ENCODE results near the gene COL28A1. TPM values are rescaled to one million over a fixed set of nuclear protein-coding genes. Genes with fewer than 3 reads are reported as not detected.

COL28A1 gene
- total RNA-seq, 1 donor from 2014 or later: 0.16 TPM

DNA sequence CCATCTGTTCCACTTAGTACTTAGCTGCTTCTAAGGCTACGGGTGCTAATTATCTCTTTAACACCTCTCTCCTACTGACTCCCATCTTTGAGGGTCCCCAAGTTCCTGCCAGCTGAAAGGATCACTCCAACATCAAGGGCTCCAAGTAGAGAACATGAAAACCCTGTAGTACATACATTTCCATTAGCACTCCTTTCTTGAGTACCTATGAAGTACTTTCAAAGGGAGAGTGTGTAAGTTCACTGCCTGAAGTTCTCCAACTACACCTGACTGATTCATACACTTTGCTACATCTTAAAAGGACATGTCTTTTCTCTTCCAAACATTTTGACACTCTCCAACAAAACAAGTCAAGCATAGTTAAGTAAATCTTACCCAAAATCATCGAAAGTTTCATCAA is 113.8 kb downstream of the COL28A1 start:
- DNase-seq (no peak), ATAC-seq (ENCODE audit: low read depth) (no peak)
- H3K27me3 Mint-ChIP-seq: no peaks in the 10 kb centered on the region
- no peaks in the 10 kb centered on the region for H3K36me3 Mint-ChIP-seq (ENCODE audit: low read depth)
- ChIA-PET POLR2A (no interaction called here), CTCF (interaction anchor here (1.4 kb wide), 1 partner anchor 319 kb away, joined by 4 read pairs; no protein-coding TSS in a partner anchor)
- no peaks in the 10 kb centered on the region for H3K9me3 Mint-ChIP-seq
- TF ChIP-seq, protein P1, sequence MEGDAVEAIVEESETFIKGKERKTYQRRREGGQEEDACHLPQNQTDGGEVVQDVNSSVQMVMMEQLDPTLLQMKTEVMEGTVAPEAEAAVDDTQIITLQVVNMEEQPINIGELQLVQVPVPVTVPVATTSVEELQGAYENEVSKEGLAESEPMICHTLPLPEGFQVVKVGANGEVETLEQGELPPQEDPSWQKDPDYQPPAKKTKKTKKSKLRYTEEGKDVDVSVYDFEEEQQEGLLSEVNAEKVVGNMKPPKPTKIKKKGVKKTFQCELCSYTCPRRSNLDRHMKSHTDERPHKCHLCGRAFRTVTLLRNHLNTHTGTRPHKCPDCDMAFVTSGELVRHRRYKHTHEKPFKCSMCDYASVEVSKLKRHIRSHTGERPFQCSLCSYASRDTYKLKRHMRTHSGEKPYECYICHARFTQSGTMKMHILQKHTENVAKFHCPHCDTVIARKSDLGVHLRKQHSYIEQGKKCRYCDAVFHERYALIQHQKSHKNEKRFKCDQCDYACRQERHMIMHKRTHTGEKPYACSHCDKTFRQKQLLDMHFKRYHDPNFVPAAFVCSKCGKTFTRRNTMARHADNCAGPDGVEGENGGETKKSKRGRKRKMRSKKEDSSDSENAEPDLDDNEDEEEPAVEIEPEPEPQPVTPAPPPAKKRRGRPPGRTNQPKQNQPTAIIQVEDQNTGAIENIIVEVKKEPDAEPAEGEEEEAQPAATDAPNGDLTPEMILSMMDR (IDR thresholded peaks at IDR 0.05): no peak
- intact Hi-C loops (cut with micrococcal nuclease): no loop called here
- H3K4me1 Mint-ChIP-seq: peaks cover 14% of the 10 kb centered on the region
- H3K27ac Mint-ChIP-seq: no peak overlapping the region
- no peak overlapping the region for H3K4me3 Mint-ChIP-seq

- Mint-ChIP-seq H3K27ac (no peak overlapping the region), H3K36me3 (ENCODE audit: low read depth) (no peaks in the 10 kb centered on the region), H3K4me1 (peaks cover 10% of the 10 kb centered on the region), H3K4me3 (no peak overlapping the region), H3K27me3 (no peaks in the 10 kb centered on the region), H3K9me3 (no peaks in the 10 kb centered on the region)
- POLR2A ChIA-PET: no interaction called here
- no peak for DNase-seq
- no peak for ATAC-seq (ENCODE audit: low read depth)
- TF ChIP-seq, protein P1 (IDR thresholded peaks at IDR 0.05): no peak
- intact Hi-C loops (cut with micrococcal nuclease): no loop called here
- CTCF ChIA-PET: no interaction called here
These were observed 116.7 kb downstream of the COL28A1 start for GRCh38 chr7:7418997-7419396.

- DNase-seq: no peak
- ATAC-seq (ENCODE audit: low read depth): no peak
- TF ChIP-seq, protein P1 (IDR thresholded peaks at IDR 0.05): no peak
- intact Hi-C loops (cut with micrococcal nuclease): no loop called here
- H3K27me3 Mint-ChIP-seq: no peaks in the 10 kb centered on the region
- CTCF ChIA-PET: no interaction called here
- H3K27ac Mint-ChIP-seq: no peak overlapping the region
- no peaks in the 10 kb centered on the region for H3K9me3 Mint-ChIP-seq
- POLR2A ChIA-PET: no interaction called here
- no peak overlapping the region for H3K4me3 Mint-ChIP-seq
- no peaks in the 10 kb centered on the region for H3K36me3 Mint-ChIP-seq (ENCODE audit: low read depth)
- H3K4me1 Mint-ChIP-seq: peaks cover 10% of the 10 kb centered on the region
These were observed 117.8 kb downstream of the COL28A1 start for GRCh38 chr7:7417851-7418250.

DNA sequence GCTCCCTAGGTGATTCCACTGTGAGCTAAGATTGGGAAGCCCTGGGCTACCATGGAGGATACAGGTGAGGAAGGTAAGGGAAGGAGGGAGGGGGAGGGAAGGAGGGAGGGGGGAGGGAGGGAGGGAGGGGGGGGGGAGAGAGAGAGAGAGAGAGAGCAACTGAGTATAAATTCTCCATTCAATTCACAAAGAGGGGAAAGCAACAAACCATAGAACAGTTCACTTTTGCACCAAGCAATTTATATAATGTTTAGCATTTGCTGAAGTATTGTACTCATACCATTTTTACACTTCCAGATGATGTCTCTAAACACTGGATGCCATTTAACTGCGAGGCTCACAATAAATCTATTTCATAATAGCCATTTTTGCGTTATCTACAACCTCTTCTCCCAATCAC is 118.3 kb downstream of the COL28A1 start:
- H3K4me1 Mint-ChIP-seq: peaks cover 10% of the 10 kb centered on the region
- TF ChIP-seq, protein P1 (IDR thresholded peaks at IDR 0.05): no peak
- DNase-seq (no peak), ATAC-seq (ENCODE audit: low read depth) (no peak)
- no peaks in the 10 kb centered on the region for H3K36me3 Mint-ChIP-seq (ENCODE audit: low read depth)
- no peak overlapping the region for H3K4me3 Mint-ChIP-seq
- intact Hi-C loops (cut with micrococcal nuclease): no loop called here
- ChIA-PET POLR2A (no interaction called here), CTCF (interaction anchor here (1.5 kb wide), 1 partner anchor 314 kb away, joined by 4 read pairs; no protein-coding TSS in a partner anchor)
- no peaks in the 10 kb centered on the region for H3K9me3 Mint-ChIP-seq
- H3K27ac Mint-ChIP-seq: no peak overlapping the region
- H3K27me3 Mint-ChIP-seq: no peaks in the 10 kb centered on the region

- Mint-ChIP-seq H3K9me3 (no peaks in the 10 kb centered on the region), H3K27me3 (peaks cover 6% of the 10 kb centered on the region), H3K36me3 (ENCODE audit: low read depth) (no peaks in the 10 kb centered on the region), H3K27ac (no peak overlapping the region), H3K4me3 (no peak overlapping the region), H3K4me1 (peaks cover 10% of the 10 kb centered on the region)
- DNase-seq (no peak), ATAC-seq (ENCODE audit: low read depth) (no peak)
- intact Hi-C loops (cut with micrococcal nuclease): no loop called here
- TF ChIP-seq, protein P1 (IDR thresholded peaks at IDR 0.05): no peak
- POLR2A ChIA-PET: no interaction called here
- CTCF ChIA-PET: interaction anchor here (1.5 kb wide), 1 partner anchor 313 kb away, joined by 4 read pairs; no protein-coding TSS in a partner anchor
These were observed 119.4 kb downstream of the COL28A1 start for GRCh38 chr7:7416031-7416858.
